ENCODE results near the gene PIGL. TPM values are rescaled to one million over a fixed set of nuclear protein-coding genes. Genes with fewer than 3 reads are reported as not detected.

The PIGL gene
- total RNA-seq, 4 donors from 2014 or later, result 59.7 to 94.0 (median 68.0) TPM

- TF ChIP-seq CTCF (IDR thresholded peaks at IDR 0.05; ENCODE audit: low read depth), result no peak
Observed at GRCh38 chr17:16374146-16374938, 157.3 kb downstream of the PIGL start.

Small RNA genes lying within 50 kb of the gene (small RNA-seq; reads per million reads assigned to genes)
- gene MIR1288, result not detected

Other genes with a start within 250 kb of the PIGL start
- 10 to 100 TPM in 3 of 4 donors, 1 to 10 TPM in 1; 9.7 to 23.9 (median 16.8) TPM for gene ZSWIM7, start 217.5 kb upstream of the PIGL start, total RNA-seq
- gene TTC19, start 217.4 kb upstream of the PIGL start, total RNA-seq, result 10 to 100 TPM; 27.7 to 57.9 (median 48.0) TPM
- 100 to 1,000 TPM in 3 of 4 donors, 10 to 100 TPM in 1; 96.9 to 158 (median 133) TPM for gene NCOR1, start 1.7 kb upstream of the PIGL start, total RNA-seq
- gene CENPV, start 136.3 kb downstream of the PIGL start, total RNA-seq, result 10 to 100 TPM in 2 of 4 donors, 1 to 10 TPM in 2; 1.8 to 14.7 (median 9.3) TPM
- gene UBB, start 163.9 kb downstream of the PIGL start, total RNA-seq, result 100 to 1,000 TPM; 631 to 867 (median 703) TPM
- gene TRPV2, start 198.4 kb downstream of the PIGL start, total RNA-seq, result 10 to 100 TPM in 3 of 4 donors, 1 to 10 TPM in 1; 7.8 to 66.1 (median 17.0) TPM